ENCODE data around the gene MYOM1. TPM values are rescaled to one million over a fixed set of nuclear protein-coding genes. Genes with fewer than 3 reads are reported as not detected.

The MYOM1 gene
- total RNA-seq, 1 experiment from 2014 or later, result 0.37 TPM

- Histone ChIP-seq H3K27me3 (replicated peaks; ENCODE audit: insufficient read depth, low read depth, low read length, poor library complexity) (no peaks in the 10 kb centered on the region), H3K4me1 (ENCODE audit: insufficient read depth, low read length, poor library complexity, severe bottlenecking) (no peaks in the 10 kb centered on the region), H3K4me3 (ENCODE audit: low read depth, low read length, poor library complexity, severe bottlenecking) (no peak overlapping the region), H3K36me3 (ENCODE audit: insufficient read depth, low read length, poor library complexity, severe bottlenecking) (no peaks in the 10 kb centered on the region), H3K9me3 (ENCODE audit: low read depth, low read length, poor library complexity, severe bottlenecking) (no peaks in the 10 kb centered on the region), H3K27ac (ENCODE audit: low read depth, low read length, poor library complexity, severe bottlenecking) (no peak overlapping the region)
- intact Hi-C loops (cut with micrococcal nuclease; ENCODE audit: unreplicated experiment), result no loop called here
- BruUV-seq (replicated peaks), result no TSS peak
- CTCF ChIA-PET, result no interaction called here
- POLR2A ChIA-PET (ENCODE audit: low non-redundant PET), result no interaction called here
- no peak for TF ChIP-seq EZH2 (IDR thresholded peaks at IDR 0.05; ENCODE audit: borderline replicate concordance, low read depth, low read length, poor library complexity, severe bottlenecking)
- TF ChIP-seq, protein P1, sequence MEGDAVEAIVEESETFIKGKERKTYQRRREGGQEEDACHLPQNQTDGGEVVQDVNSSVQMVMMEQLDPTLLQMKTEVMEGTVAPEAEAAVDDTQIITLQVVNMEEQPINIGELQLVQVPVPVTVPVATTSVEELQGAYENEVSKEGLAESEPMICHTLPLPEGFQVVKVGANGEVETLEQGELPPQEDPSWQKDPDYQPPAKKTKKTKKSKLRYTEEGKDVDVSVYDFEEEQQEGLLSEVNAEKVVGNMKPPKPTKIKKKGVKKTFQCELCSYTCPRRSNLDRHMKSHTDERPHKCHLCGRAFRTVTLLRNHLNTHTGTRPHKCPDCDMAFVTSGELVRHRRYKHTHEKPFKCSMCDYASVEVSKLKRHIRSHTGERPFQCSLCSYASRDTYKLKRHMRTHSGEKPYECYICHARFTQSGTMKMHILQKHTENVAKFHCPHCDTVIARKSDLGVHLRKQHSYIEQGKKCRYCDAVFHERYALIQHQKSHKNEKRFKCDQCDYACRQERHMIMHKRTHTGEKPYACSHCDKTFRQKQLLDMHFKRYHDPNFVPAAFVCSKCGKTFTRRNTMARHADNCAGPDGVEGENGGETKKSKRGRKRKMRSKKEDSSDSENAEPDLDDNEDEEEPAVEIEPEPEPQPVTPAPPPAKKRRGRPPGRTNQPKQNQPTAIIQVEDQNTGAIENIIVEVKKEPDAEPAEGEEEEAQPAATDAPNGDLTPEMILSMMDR (conservative IDR thresholded peaks at IDR 0.05; ENCODE audit: low read depth, low read length), result no peak
- DNase-seq (ENCODE audit: low spot score), result no peak
These were observed 27.5 kb downstream of the MYOM1 start for GRCh38 chr18:3192286-3192685.

GRCh38 chr18:3190610-3191009 lies 29.2 kb downstream of the MYOM1 start:
- H3K27ac ChIP-seq (ENCODE audit: low read depth, low read length, poor library complexity, severe bottlenecking), result no peak overlapping the region
- H3K27me3 ChIP-seq (replicated peaks; ENCODE audit: insufficient read depth, low read depth, low read length, poor library complexity), result no peaks in the 10 kb centered on the region
- no peak overlapping the region for H3K4me3 ChIP-seq (ENCODE audit: low read depth, low read length, poor library complexity, severe bottlenecking)
- BruUV-seq (replicated peaks), result no TSS peak
- H3K9me3 ChIP-seq (ENCODE audit: low read depth, low read length, poor library complexity, severe bottlenecking), result no peaks in the 10 kb centered on the region
- POLR2A ChIA-PET (ENCODE audit: low non-redundant PET), result no interaction called here
- CTCF ChIA-PET, result no interaction called here
- TF ChIP-seq EZH2 (IDR thresholded peaks at IDR 0.05; ENCODE audit: borderline replicate concordance, low read depth, low read length, poor library complexity, severe bottlenecking), result no peak
- TF ChIP-seq, protein P1 (conservative IDR thresholded peaks at IDR 0.05; ENCODE audit: low read depth, low read length), result no peak
- DNase-seq (ENCODE audit: low spot score), result no peak
- H3K36me3 ChIP-seq (ENCODE audit: insufficient read depth, low read length, poor library complexity, severe bottlenecking), result no peaks in the 10 kb centered on the region
- intact Hi-C loops (cut with micrococcal nuclease; ENCODE audit: unreplicated experiment), result no loop called here
- H3K4me1 ChIP-seq (ENCODE audit: insufficient read depth, low read length, poor library complexity, severe bottlenecking), result no peaks in the 10 kb centered on the region

DNA sequence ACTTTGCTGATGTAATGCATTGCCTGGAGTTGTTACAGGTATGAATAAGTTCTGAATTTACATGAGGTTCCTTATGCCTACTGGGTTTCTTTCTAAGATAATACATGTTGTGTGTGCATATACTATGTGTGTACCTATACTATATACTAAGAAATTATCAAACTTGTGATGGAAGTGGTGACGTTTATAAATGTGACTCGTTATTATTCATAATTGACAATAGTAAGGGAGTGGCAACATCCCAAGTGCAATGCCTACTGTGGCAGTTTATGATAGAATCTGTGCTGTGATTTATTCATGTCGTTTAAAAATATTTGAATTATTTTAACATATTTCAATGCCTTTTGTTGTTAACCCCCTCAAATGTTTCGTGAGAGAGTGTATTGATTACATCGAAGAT lies 29.9 kb downstream of the MYOM1 start:
- intact Hi-C loops (cut with micrococcal nuclease; ENCODE audit: unreplicated experiment), result no loop called here
- CTCF ChIA-PET, result no interaction called here
- no peaks in the 10 kb centered on the region for H3K9me3 ChIP-seq (ENCODE audit: low read depth, low read length, poor library complexity, severe bottlenecking)

More for the DNA sequence above, 29.9 kb downstream of the MYOM1 start:
- H3K4me1 ChIP-seq (ENCODE audit: insufficient read depth, low read length, poor library complexity, severe bottlenecking), result no peaks in the 10 kb centered on the region
- no peaks in the 10 kb centered on the region for H3K27me3 ChIP-seq (replicated peaks; ENCODE audit: insufficient read depth, low read depth, low read length, poor library complexity)
- TF ChIP-seq, protein P1 (conservative IDR thresholded peaks at IDR 0.05; ENCODE audit: low read depth, low read length), result no peak
- TF ChIP-seq EZH2 (IDR thresholded peaks at IDR 0.05; ENCODE audit: borderline replicate concordance, low read depth, low read length, poor library complexity, severe bottlenecking), result no peak
- H3K27ac ChIP-seq (ENCODE audit: low read depth, low read length, poor library complexity, severe bottlenecking), result no peak overlapping the region
- no peaks in the 10 kb centered on the region for H3K36me3 ChIP-seq (ENCODE audit: insufficient read depth, low read length, poor library complexity, severe bottlenecking)
- no TSS peak for BruUV-seq (replicated peaks)
- no peak overlapping the region for H3K4me3 ChIP-seq (ENCODE audit: low read depth, low read length, poor library complexity, severe bottlenecking)
- DNase-seq (ENCODE audit: low spot score), result no peak
- POLR2A ChIA-PET (ENCODE audit: low non-redundant PET), result no interaction called here
